Testis (tissue), 2 donors: ENCODE data around the gene RPS2.

Source experiments
- CTCF ChIP-seq, 3 experiments: fragments of 450-650 bp in 2 of 3; fragments of 200-600 bp in 1 of 3; sonication (generic) in 1 of 3; IDR thresholded peaks; one replicate each; pipeline ENCODE4 v1.5.1; 2016 to 2019; ENCODE audit warnings: antibody characterized with exemption in 3 of 3, mild to moderate bottlenecking in 2 of 3, moderate library complexity in 1 of 3
- POLR2A ChIP-seq: fragments of 450-650 bp; IDR thresholded peaks from one replicate; pipeline ENCODE4 v1.6.1; 2017; ENCODE audit warnings: antibody characterized with exemption, mild to moderate bottlenecking, moderate library complexity

- TF ChIP-seq CTCF (IDR thresholded peaks at IDR 0.05) (no peak), POLR2A (no peak)
These were observed 24.8 kb upstream of the RPS2 start, which contains the start of gene SYNGR3 for GRCh38 chr16:1989209-1990100.
